Right ventricle myocardium inferior (tissue), 1 donor: Measurements from ENCODE around the gene OR2T12. TPM values are rescaled to one million over a fixed set of nuclear protein-coding genes. Genes with fewer than 3 reads are reported as not detected.
"Not testable (repeated sequence)": the region's sequence is repeated elsewhere in the genome, so short reads cannot be mapped to it uniquely, and the experiment has no call there.

Source experiments
- ATAC-seq: fragments of 200-7000 bp; cut with Tn5 transposase; one replicate; pipeline ENCODE4 v1.9.1; 2020; ENCODE audit warnings: mild to moderate bottlenecking, moderate library complexity
- DNase-seq: peaks from one replicate; pipeline ENCODE4 v3.0.0; 2021; ENCODE audit errors: missing footprints
- intact Hi-C: fragments of 100-400 bp; cut with DNase I; formaldehyde crosslinking; loops from one replicate; pipeline ENCODE4 v1.11.0; 2022
- long read RNA-seq: library from polyadenylated mRNA; unstranded; transcript quantifications from one replicate; pipeline ENCODE4 v2.0.0, GENCODE V29; 2021
- total RNA-seq: library from RNA; stranded (reverse); fragmentation: NEBNext Ultra II Directional; extraction: Animal tissue kit (Norgen Biotek cat#: 25700); gene quantifications from one replicate; pipeline ENCODE4 v1.2.1, GENCODE V29; 2021
- donor health status: DM: no; HTN: yes; CAD: no; lungs with severe emphysema.

Gene OR2T12, protein sequence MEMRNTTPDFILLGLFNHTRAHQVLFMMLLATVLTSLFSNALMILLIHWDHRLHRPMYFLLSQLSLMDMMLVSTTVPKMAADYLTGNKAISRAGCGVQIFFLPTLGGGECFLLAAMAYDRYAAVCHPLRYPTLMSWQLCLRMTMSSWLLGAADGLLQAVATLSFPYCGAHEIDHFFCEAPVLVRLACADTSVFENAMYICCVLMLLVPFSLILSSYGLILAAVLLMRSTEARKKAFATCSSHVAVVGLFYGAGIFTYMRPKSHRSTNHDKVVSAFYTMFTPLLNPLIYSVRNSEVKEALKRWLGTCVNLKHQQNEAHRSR
- total RNA-seq, result not detected
- long read RNA-seq, result 0 reads

DNA sequence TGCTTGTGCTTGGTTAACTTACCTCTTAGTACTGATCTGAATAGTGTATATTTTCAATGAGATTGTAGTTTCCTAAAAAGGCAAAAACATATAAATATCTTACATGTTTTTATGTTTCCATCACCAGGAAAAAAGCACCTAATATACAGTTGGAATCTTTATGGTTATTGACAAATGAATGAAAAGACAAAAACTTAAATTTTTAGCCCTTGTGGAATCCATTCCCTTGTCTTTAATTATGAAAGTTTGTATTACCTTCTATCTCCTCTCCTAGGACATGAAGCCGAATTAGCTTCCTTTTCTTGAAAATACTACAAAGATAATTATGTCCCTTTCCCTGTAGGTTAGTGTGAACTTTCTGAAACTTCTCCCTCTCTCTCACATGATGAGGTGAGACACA lies at the start of gene OR2T12:
Gene OR2T12, minus strand, starts transcription at position 101 of the 400 bp plus-strand sequence. CDS start 7,846 bp downstream, outside the sequence.
- no peak for DNase-seq
- intact Hi-C loops, result no loop called here
- no peak for ATAC-seq

DNA sequence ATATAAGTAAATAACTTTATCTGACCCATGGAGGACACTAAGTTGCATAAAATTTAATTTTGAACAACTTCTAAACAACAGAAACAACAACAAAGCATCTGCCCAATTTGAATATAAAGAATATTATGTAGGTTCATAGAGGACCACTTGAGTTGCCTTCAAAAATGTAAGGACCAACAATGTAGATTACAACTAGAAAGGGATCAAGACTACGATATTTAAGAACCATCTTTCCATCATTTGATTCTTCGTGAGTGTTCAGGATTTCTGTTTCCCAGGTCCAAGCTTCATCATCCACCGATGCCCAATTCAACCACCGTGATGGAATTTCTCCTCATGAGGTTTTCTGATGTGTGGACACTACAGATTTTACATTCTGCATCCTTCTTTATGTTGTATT lies 45.3 kb upstream of the OR2T12 start, which contains the start of gene OR14C36:
Gene OR14C36, plus strand, starts transcription at position 301 of the 400 bp plus-strand sequence. Its CDS starts 0 bp downstream, at position 301.
- intact Hi-C loops, result no loop called here
- ATAC-seq (no peak), DNase-seq (no peak)

DNA sequence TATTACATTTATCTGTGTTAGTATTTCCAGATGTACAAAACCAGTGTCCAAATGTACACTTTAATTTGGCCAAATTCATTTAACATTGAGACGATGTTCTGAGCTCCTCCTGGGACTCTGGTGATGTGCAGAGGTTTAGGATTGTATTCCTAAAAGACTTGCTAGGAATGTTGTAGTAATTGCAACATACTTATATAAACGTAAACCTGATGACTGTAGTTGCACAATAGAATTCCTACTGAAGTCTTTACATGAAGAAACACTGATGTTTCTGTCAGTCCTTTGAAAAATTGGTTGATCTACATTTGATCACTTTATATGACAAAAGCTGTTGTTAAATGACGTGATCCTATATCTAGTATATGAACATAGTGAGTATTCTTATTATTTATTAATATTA lies 40.2 kb upstream of the OR2T12 start:
- ATAC-seq (no peak), DNase-seq (no peak)
- intact Hi-C loops, result no loop called here

DNA sequence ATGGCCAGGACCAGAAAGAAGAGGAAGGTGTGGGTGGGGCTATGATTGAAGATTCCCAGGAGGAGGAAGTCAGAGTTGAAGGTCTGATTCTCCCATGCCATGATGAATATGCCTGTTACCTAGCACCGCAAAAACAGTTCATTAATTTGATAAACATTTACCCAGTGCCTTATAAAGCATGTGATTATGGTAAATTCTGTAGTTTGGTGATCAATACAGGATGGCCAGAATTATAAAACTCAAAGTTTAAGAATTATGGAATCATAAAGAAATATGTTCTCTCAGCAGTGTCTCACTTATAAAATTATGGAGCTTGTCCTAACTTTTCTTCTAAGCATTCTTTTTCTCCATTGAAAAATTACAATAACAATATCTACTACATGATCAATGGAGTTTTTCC lies 21.2 kb upstream of the OR2T12 start, which contains the start of gene OR2M7:
Gene OR2M7, minus strand, starts transcription at position 101 of the 400 bp plus-strand sequence. Its CDS starts 0 bp downstream, at position 101.
- DNase-seq, result no peak
- no peak for ATAC-seq
- intact Hi-C loops, result no loop called here

DNA sequence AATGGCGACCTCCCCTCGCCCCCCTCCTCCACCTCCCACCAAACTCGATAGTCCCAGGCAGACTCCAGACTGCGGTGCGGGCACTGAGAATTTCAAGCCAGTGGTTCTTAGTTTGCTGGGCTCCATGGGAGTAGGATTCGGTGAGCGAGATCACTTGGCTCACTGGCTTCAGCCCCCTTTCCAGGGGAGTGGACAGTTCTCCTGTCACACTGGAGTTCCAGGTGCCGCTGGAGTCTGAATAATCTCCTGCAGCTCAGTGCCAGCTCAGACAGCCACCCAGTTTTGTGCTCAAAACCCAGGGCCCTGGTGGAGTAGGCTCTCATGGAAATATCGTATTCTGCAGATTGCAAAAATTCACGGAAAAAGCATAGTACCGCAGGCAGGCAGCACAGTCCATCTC lies 13.6 kb upstream of the OR2T12 start:
- DNase-seq, result no peak
- ATAC-seq, result no peak
- intact Hi-C loops, result no loop called here

DNA sequence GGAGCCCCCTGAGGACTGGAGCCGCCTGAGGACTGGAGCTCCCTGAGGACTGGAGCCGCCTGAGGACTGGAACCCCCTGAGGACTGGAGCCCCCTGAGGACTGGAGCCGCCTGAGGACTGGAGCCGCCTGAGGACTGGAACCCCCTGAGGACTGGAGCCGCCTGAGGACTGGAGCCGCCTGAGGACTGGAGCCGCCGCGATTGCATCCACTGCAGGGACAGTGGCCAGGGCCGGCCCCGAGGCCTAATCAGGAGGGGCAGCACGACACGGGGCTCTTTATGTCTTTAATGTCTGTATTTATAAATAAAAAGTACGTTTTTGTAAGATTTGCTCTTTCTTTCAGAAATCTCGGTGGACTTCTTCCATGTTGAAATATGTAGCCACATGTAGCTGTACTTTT lies 3.5 kb upstream of the OR2T12 start:
- DNase-seq, intact Hi-C loops, ATAC-seq: not testable (repeated sequence)

DNA sequence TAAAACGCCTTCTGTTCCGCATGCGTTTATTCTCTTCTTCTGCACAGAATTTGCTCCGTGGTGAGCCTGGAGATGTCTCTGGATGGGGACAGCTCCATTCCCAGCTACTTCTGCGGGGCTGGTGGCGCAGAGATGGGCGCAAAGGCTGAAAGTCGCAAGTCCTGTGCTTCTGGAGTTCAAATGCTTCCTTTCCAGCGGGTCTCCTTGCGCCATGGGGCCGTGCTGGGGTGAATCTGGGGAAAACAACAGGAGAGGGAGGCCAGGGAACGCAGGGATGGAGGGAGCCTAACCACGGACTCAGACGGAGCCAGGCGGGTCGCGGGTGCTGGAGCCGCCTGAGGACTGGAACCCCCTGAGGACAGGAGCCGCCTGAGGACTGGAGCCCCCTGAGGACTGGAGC lies 2.9 kb upstream of the OR2T12 start:
- ATAC-seq (no peak), DNase-seq (no peak)
- intact Hi-C loops, result no loop called here

DNA sequence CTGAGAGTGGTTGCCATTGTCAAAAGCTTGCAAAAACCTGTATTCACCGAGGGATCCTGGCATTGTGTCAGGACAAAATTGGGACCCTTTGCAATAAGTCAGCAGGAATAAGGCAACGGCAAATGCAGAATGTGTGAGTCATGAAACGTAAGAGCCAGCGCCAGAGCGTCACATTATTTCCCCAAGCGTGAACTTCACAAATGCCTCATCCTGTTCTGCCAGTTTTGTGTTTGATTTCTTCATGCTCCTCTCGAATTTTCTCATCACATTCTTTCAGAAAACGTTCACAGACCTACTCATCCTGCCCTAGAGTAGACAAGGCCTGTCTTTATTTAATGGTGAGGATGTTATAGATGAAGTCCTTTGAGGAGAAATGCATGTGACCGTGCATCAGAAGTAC lies 2.4 kb upstream of the OR2T12 start:
- intact Hi-C loops, DNase-seq, ATAC-seq: not testable (repeated sequence)

DNA sequence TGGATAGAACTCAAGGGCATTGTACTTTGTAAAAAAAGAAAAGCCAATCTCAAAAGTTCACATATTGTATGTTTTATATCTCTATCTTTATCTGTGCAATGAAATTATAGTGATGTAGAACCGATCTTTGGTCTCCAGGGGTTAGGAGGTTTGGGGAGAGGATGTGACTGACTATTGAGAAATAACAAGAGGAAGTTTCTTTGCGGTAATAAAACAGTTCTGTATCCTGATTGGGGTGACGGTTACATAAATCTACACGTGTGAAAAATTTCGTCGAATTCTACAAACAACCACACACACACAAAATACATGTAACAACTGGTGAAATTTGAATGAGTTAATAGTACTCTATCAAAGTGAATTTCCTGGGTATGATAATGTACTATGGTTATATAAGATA lies 14.8 kb downstream of the OR2T12 start:
- DNase-seq (no peak), ATAC-seq (no peak)
- intact Hi-C loops, result no loop called here

DNA sequence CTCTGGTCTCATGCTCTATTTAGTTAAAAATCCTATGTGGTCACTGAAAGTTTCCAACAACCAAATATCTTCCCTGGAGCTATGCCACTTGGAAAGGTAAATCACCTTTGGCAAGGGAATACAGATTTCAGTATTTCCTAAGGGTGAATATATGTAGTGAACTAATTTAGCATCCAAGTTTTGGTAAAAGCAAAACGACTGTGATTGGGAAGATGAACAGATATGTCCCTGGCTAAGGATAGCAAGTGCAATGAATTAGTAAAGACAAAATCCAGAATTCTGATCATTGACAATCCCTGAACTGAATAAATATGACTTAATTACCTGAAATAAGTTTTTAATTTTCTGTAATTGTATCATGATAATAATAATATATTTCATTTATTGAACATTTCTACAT lies 25.3 kb downstream of the OR2T12 start, which contains the start of gene OR2T33:
Gene OR2T33, minus strand, starts transcription at position 101 of the 400 bp plus-strand sequence. CDS start 4,162 bp downstream, outside the sequence.
- DNase-seq (no peak), ATAC-seq (no peak)
- intact Hi-C loops, result no loop called here

DNA sequence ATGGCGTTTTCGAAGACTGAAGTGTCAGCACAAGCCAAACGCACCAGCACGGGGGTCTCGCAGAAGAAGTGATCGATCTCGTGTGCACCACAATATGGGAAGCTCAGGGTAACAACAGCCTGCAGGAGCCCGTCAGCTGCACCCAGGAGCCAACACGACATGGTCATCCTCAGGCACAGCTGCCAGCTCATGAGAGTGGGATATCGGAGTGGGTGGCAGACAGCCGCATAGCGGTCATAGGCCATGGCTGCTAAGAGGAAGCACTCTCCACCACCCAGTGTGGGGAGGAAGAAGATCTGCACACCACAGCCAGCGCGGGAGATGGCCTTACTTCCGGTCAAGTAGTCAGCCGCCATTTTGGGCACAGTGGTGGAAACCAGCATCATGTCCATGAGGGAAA lies 30.0 kb downstream of the OR2T12 start:
- DNase-seq, result peak; percentile 34
- intact Hi-C loops, ATAC-seq: not testable (repeated sequence)

DNA sequence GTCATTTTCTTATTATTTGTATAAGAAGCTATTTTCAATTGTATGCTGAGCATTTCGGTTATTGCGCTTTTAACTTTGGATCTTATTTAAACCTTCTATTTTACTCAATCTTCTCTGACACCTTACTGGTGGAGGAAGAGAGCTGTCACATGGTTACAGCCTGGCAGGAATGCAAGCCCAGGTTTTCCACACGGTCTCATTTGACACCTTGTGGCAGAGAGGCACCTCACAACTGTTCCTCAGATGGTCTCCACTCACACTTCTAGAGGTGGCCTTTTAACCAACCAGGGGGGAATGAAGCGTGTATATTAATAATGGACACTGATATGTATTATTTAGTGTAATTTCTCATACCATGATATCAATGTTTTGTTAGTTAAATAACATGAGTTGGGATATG lies 35.0 kb downstream of the OR2T12 start:
- intact Hi-C loops, result no loop called here
- ATAC-seq, result no peak
- DNase-seq, result no peak

DNA sequence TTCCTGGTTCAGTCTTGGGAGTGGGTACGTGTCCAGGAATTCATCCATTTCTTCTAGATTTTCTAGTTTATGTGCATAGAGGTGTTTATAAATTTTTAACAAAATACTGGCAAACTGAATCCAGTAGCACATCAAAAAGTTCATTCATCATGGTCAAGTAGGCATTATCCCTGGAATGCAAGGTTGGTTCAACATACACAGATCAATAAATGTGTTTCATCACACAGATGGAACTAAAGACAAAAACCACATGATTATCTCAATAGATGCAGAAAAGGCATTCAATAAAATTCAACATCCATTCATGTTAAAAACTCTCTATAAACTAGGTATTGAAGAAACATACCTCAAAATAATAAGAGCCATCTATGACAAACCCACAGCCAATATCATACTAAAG lies 43.9 kb downstream of the OR2T12 start:
- ATAC-seq, DNase-seq, intact Hi-C loops: not testable (repeated sequence)

DNA sequence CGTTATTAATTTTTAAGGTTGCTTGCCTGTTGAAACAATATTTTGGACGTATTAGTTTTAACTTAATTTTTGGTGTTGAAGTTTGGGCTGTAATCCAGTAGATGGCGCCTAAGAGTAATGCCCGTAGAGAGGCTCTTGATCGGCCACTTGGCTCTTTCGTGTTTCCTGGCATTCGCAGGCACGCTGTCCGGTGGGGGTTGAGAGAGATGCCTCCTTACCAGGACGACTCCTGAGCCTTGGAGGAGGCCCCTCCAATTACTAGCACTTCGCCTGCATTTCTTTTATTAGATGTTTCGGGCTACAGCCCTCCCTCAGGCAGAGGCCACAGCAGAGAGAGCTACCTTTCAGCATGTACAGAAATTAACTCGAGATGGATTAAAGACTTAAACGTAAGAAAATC lies 60.0 kb downstream of the OR2T12 start:
- ATAC-seq (no peak), DNase-seq (peak; percentile 13)
- intact Hi-C loops, result no loop called here

Other genes starting within 250 kb of the OR2T12 start
- gene OR2L13, start 208.2 kb downstream of the OR2T12 start, total RNA-seq, result not detected
- not detected for gene OR2M5, start 158.3 kb downstream of the OR2T12 start, total RNA-seq
- gene OR2M2, start 128.6 kb downstream of the OR2T12 start, total RNA-seq, result not detected
- gene OR2M3, start 106.2 kb downstream of the OR2T12 start, total RNA-seq, result not detected
- gene OR2M4, start 72.0 kb downstream of the OR2T12 start, total RNA-seq, result not detected
- not detected for gene OR2T33, start 25.4 kb downstream of the OR2T12 start, total RNA-seq
- not detected for gene OR2M7, start 21.1 kb upstream of the OR2T12 start, total RNA-seq
- gene OR14C36, start 45.4 kb upstream of the OR2T12 start, total RNA-seq, result not detected
- gene OR2T4, start 58.2 kb upstream of the OR2T12 start, total RNA-seq, result not detected
- gene OR2T6, start 72.3 kb upstream of the OR2T12 start, total RNA-seq, result not detected
- not detected for gene OR2T1, start 99.6 kb upstream of the OR2T12 start, total RNA-seq
- not detected for gene OR2T2, start 142.2 kb upstream of the OR2T12 start, total RNA-seq
- gene OR2T3, start 169.9 kb upstream of the OR2T12 start, total RNA-seq, result not detected
- not detected for gene OR2T5, start 185.2 kb upstream of the OR2T12 start, total RNA-seq
- not detected for gene OR2G6, start 204.6 kb upstream of the OR2T12 start, total RNA-seq